T-cell (primary cell): ENCODE data around the gene MAP2K3. TPM values are rescaled to one million over a fixed set of nuclear protein-coding genes. Genes with fewer than 3 reads are reported as not detected.
"Not testable (repeated sequence)": the region's sequence is repeated elsewhere in the genome, so short reads cannot be mapped to it uniquely, and the experiment has no call there.

Experiments
- ATAC-seq, 4 experiments: fragments of 200-7000 bp in 3 of 4; fragments of 150-1000 bp in 1 of 4; cut with Tn5 transposase; replicated peaks in 1 of 4; 1 replicate in 3 of 4; 2 replicates in 1 of 4; pipeline ENCODE4 v1.10.0; 2021; ENCODE audit warnings: moderate library complexity in 3 of 4, mild to moderate bottlenecking in 2 of 4, moderate number of reproducible peaks in 1 of 4
- CTCF ChIA-PET, 2 donors: fragments of 300-600 bp; sonication (Branson Sonifier 250); formaldehyde crosslinking; loops; one replicate each; lab custom pipeline; 2022; ENCODE audit warnings: antibody characterized with exemption in 2 of 2; lab: Charles Lee
- POLR2A ChIA-PET, 2 donors: fragments of 300-600 bp; sonication (Branson Sonifier 250); formaldehyde crosslinking; loops; one replicate each; lab custom pipeline; 2022; ENCODE audit warnings: antibody characterized with exemption in 2 of 2; lab: Charles Lee
- DNase-seq, 35 experiments: peaks; one replicate each; pipeline versions ENCODE4 v3.0.0 to v3.0.0-alpha.2; 2013 to 2023
- H3K27ac ChIP-seq: one replicate; pipeline ENCODE4 v1.5.1; 2013; ENCODE audit warnings: low read length
- H3K27me3 ChIP-seq, 2 experiments: replicated peaks in 1 of 2; 1 replicate in 1 of 2; 2 replicates in 1 of 2; pipeline versions ENCODE4 v1.6.1 to v1.7.0; 2013; ENCODE audit warnings: low read length in 1 of 2, mixed read lengths in 1 of 2; ENCODE audit not compliant: control insufficient read depth in 2 of 2, insufficient read depth in 2 of 2; ENCODE audit errors: extremely low read depth in 1 of 2
- H3K36me3 ChIP-seq, 2 donors: 1 replicate in 1 of 2; 2 replicates in 1 of 2; pipeline versions ENCODE4 v1.6.1 to v1.7.0; 2013; ENCODE audit warnings: low read length in 1 of 2; ENCODE audit not compliant: control insufficient read depth in 2 of 2, insufficient read depth in 1 of 2; ENCODE audit errors: extremely low read depth in 1 of 2
- H3K4me1 ChIP-seq, 2 experiments: 1 replicate in 1 of 2; 2 replicates in 1 of 2; pipeline versions ENCODE4 v1.6.1 to v1.7.0; 2013; ENCODE audit warnings: low read length in 2 of 2, mixed read lengths in 1 of 2; ENCODE audit not compliant: insufficient read depth in 2 of 2, control insufficient read depth in 1 of 2; ENCODE audit errors: extremely low read depth in 1 of 2
- H3K4me3 ChIP-seq, 2 donors: 1 replicate in 1 of 2; 2 replicates in 1 of 2; pipeline versions ENCODE4 v1.5.1 to v1.7.0; 2013; ENCODE audit warnings: mild to moderate bottlenecking in 2 of 2, low read length in 1 of 2, moderate library complexity in 1 of 2; ENCODE audit not compliant: control insufficient read depth in 1 of 2; ENCODE audit errors: extremely low read depth in 1 of 2
- H3K9me3 ChIP-seq: 2 replicates; pipeline ENCODE4 v1.7.0; 2013
- H3K27ac Mint-ChIP-seq, 2 donors: one replicate each; pipeline ENCODE4 v1.8.0; 2020 to 2021; ENCODE audit warnings: mild to moderate bottlenecking in 2 of 2, mixed read lengths in 2 of 2
- H3K27me3 Mint-ChIP-seq, 2 donors: one replicate each; pipeline ENCODE4 v1.8.0; 2021 to 2022; ENCODE audit warnings: mixed read lengths in 2 of 2
- H3K36me3 Mint-ChIP-seq: one replicate; pipeline ENCODE4 v1.8.0; 2021; ENCODE audit warnings: mixed read lengths
- H3K4me1 Mint-ChIP-seq, 3 donors: one replicate each; pipeline ENCODE4 v1.8.0; 2020 to 2022; ENCODE audit warnings: mixed read lengths in 3 of 3, mild to moderate bottlenecking in 1 of 3
- H3K4me3 Mint-ChIP-seq, 3 donors: one replicate each; pipeline ENCODE4 v1.8.0; 2020 to 2022; ENCODE audit warnings: mild to moderate bottlenecking in 3 of 3, mixed read lengths in 3 of 3, moderate library complexity in 3 of 3
- H3K9me3 Mint-ChIP-seq, 3 donors: one replicate each; pipeline ENCODE4 v1.8.0; 2020 to 2022; ENCODE audit warnings: mixed read lengths in 3 of 3
- WGBS: methylation state at CpG from one replicate; pipeline ENCODE4 v1.1.5; 2013; ENCODE audit warnings: missing lambda C conversion rate; ENCODE audit not compliant: insufficient coverage; 5-methylcytosine and 5-hydroxymethylcytosine counted together
- total RNA-seq, 35 experiments: library from RNA in 6 of 35; stranded (reverse) in 6 of 35; fragments of 120-200 nt in 1 of 35; gene quantifications; one replicate each; pipeline versions ENCODE4 v1.2.1 to v1.2.4 and lab custom pipeline; 2013 to 2026

Gene MAP2K3
- total RNA-seq, 5 donors from 2014 or later (not counting 1 experiment from before 2014, with no cell fraction given): 36.9 to 61.3 (median 57.1) TPM

GRCh38 chr17:21315246-21316000 is 30.9 kb downstream of the MAP2K3 start:
- H3K36me3 Mint-ChIP-seq, ATAC-seq, H3K36me3 ChIP-seq, H3K27me3 ChIP-seq, H3K9me3 Mint-ChIP-seq, H3K4me1 Mint-ChIP-seq, H3K4me1 ChIP-seq, H3K27me3 Mint-ChIP-seq, H3K4me3 ChIP-seq, H3K4me3 Mint-ChIP-seq, H3K9me3 ChIP-seq, POLR2A ChIA-PET, H3K27ac Mint-ChIP-seq, H3K27ac ChIP-seq: not testable (repeated sequence)
- 91% methylated on average over 4 of the region's 16 CpGs for WGBS
- peak in 1 of 35 experiments; percentile 17 for DNase-seq
- CTCF ChIA-PET: interaction anchor here in 1 of 2 donors (0.7 kb wide), 1 partner anchor 135 kb away, joined by 4 read pairs; no protein-coding TSS in a partner anchor

- H3K27ac ChIP-seq, POLR2A ChIA-PET, H3K36me3 ChIP-seq, H3K9me3 Mint-ChIP-seq, H3K9me3 ChIP-seq, H3K27me3 ChIP-seq, H3K4me1 ChIP-seq, H3K4me3 Mint-ChIP-seq, H3K4me3 ChIP-seq, H3K27ac Mint-ChIP-seq, H3K36me3 Mint-ChIP-seq, H3K27me3 Mint-ChIP-seq, CTCF ChIA-PET, H3K4me1 Mint-ChIP-seq: not testable (repeated sequence)
- ATAC-seq (peak; percentile 81 to 90 (median 83)), DNase-seq (peak in 1 of 35 experiments; percentile 13)
- 65% methylated on average over 3 of the region's 39 CpGs for WGBS
These were observed 31.8 kb downstream of the MAP2K3 start for GRCh38 chr17:21316212-21316886.

- CTCF ChIA-PET: interaction anchor here in 1 of 2 donors (0.6 kb wide), 1 partner anchor 139 kb away, joined by 3 read pairs; no protein-coding TSS in a partner anchor
- not testable (repeated sequence) for H3K27ac Mint-ChIP-seq
- peak; percentile 5 to 39 (median 24) for ATAC-seq
These were observed 32.5 kb downstream of the MAP2K3 start for GRCh38 chr17:21316887-21317500.

GRCh38 chr17:21317821-21318220 is 33.3 kb downstream of the MAP2K3 start:
- DNase-seq, H3K27me3 ChIP-seq, H3K9me3 ChIP-seq, H3K4me1 Mint-ChIP-seq, H3K36me3 ChIP-seq, H3K27ac Mint-ChIP-seq, H3K36me3 Mint-ChIP-seq, H3K9me3 Mint-ChIP-seq, H3K4me3 Mint-ChIP-seq, H3K4me1 ChIP-seq, ATAC-seq, H3K27ac ChIP-seq, H3K4me3 ChIP-seq, H3K27me3 Mint-ChIP-seq, POLR2A ChIA-PET: not testable (repeated sequence)
- CTCF ChIA-PET: interaction anchor here (0.6 to 1.0 kb wide), 3 partner anchors 68 to 139 kb away, joined by 3 read pairs; no protein-coding TSS in a partner anchor
- 96% methylated on average over 13 of the region's 18 CpGs for WGBS

More at GRCh38 chr17:21316887-21317500, 32.5 kb downstream of the MAP2K3 start:
- H3K4me3 Mint-ChIP-seq, H3K9me3 Mint-ChIP-seq, H3K27ac ChIP-seq, H3K4me1 Mint-ChIP-seq, H3K9me3 ChIP-seq, H3K4me3 ChIP-seq, H3K36me3 Mint-ChIP-seq, H3K36me3 ChIP-seq, H3K4me1 ChIP-seq, POLR2A ChIA-PET, H3K27me3 ChIP-seq, H3K27me3 Mint-ChIP-seq, DNase-seq: not testable (repeated sequence)
- 14% methylated on average over 18 of the region's 37 CpGs for WGBS

- H3K9me3 ChIP-seq: no peaks in the 10 kb centered on the region
- Mint-ChIP-seq H3K36me3 (no peaks in the 10 kb centered on the region), H3K4me1 (peaks cover 7 to 8% (median 7%) of the 10 kb centered on the region in 3 donors), H3K27ac (no peak overlapping the region), H3K4me3 (no peak overlapping the region), H3K9me3 (no peaks in the 10 kb centered on the region), H3K27me3 (peaks cover 0 to 3% of the 10 kb centered on the region in 2 donors)
- WGBS: 92% methylated on average over 12 of the region's 17 CpGs
- DNase-seq (no peak), ATAC-seq (no peak)
- peaks cover 0 to 3% of the 10 kb centered on the region in 2 donors for H3K36me3 ChIP-seq
- no peak overlapping the region for H3K27ac ChIP-seq
- H3K4me1 ChIP-seq: peaks cover 0 to 11% of the 10 kb centered on the region in 2 experiments
- peaks cover 0 to 3% of the 10 kb centered on the region in 2 experiments for H3K27me3 ChIP-seq
- ChIA-PET POLR2A (no interaction called here), CTCF (interaction anchor here in 1 of 2 donors (1.0 kb wide), 1 partner anchor 69 kb away, joined by 3 read pairs; no protein-coding TSS in a partner anchor)
- no peak overlapping the region for H3K4me3 ChIP-seq
These were observed 33.9 kb downstream of the MAP2K3 start for GRCh38 chr17:21318439-21318838.

- ATAC-seq, H3K9me3 Mint-ChIP-seq, H3K27me3 Mint-ChIP-seq, H3K27ac Mint-ChIP-seq, H3K27me3 ChIP-seq, H3K9me3 ChIP-seq, H3K4me1 Mint-ChIP-seq, H3K36me3 ChIP-seq, H3K4me3 Mint-ChIP-seq, H3K27ac ChIP-seq, POLR2A ChIA-PET, H3K4me3 ChIP-seq, CTCF ChIA-PET, H3K36me3 Mint-ChIP-seq: not testable (repeated sequence)
- WGBS: 100% methylated on average over 1 of the region's 7 CpGs
- H3K4me1 ChIP-seq: peaks cover 0 to 13% of the 10 kb centered on the region in 2 experiments
- peak in 1 of 35 experiments; percentile 12 for DNase-seq
These were observed 34.3 kb downstream of the MAP2K3 start for GRCh38 chr17:21318856-21319255.
